ENCODE measurements around the gene APLF. TPM values are rescaled to one million over a fixed set of nuclear protein-coding genes. Genes with fewer than 3 reads are reported as not detected.
A peak's percentile ranks its signal among the peaks of the same experiment; 100 is the strongest.

APLF gene
- total RNA-seq, 1 donor from 2014 or later, result 11.6 TPM

DNA sequence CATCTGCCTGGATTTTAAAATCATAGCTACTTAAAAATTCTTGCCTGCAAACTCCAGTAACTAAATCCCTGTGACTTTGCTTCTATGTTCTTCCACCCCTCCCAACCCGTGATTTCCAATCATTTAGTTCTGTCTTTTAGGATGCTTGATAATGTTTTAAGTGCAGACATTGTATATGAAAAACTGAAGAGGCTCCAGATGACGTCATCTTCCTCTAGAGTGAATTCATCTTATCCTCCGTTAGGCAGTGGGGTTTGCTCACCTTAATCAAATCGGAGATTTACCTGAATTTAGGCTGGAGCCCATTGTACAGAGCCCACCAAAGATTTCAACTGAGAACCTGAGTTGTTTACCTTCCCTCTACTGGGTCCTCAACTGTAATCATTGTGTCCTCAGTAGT, 11.2 kb upstream of the APLF start:
- Mint-ChIP-seq H3K27ac (no peak overlapping the region), H3K36me3 (ENCODE audit: insufficient read depth) (no peaks in the 10 kb centered on the region), H3K27me3 (no peaks in the 10 kb centered on the region), H3K9me3 (ENCODE audit: low read depth) (no peaks in the 10 kb centered on the region), H3K4me3 (ENCODE audit: low read depth) (no peak overlapping the region), H3K4me1 (ENCODE audit: low read depth) (no peaks in the 10 kb centered on the region)
- TF ChIP-seq, protein P1, sequence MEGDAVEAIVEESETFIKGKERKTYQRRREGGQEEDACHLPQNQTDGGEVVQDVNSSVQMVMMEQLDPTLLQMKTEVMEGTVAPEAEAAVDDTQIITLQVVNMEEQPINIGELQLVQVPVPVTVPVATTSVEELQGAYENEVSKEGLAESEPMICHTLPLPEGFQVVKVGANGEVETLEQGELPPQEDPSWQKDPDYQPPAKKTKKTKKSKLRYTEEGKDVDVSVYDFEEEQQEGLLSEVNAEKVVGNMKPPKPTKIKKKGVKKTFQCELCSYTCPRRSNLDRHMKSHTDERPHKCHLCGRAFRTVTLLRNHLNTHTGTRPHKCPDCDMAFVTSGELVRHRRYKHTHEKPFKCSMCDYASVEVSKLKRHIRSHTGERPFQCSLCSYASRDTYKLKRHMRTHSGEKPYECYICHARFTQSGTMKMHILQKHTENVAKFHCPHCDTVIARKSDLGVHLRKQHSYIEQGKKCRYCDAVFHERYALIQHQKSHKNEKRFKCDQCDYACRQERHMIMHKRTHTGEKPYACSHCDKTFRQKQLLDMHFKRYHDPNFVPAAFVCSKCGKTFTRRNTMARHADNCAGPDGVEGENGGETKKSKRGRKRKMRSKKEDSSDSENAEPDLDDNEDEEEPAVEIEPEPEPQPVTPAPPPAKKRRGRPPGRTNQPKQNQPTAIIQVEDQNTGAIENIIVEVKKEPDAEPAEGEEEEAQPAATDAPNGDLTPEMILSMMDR (IDR thresholded peaks at IDR 0.05; ENCODE audit: unreplicated experiment), result no peak
- DNase-seq (ENCODE audit: low spot score, unreplicated experiment), result no peak

DNA sequence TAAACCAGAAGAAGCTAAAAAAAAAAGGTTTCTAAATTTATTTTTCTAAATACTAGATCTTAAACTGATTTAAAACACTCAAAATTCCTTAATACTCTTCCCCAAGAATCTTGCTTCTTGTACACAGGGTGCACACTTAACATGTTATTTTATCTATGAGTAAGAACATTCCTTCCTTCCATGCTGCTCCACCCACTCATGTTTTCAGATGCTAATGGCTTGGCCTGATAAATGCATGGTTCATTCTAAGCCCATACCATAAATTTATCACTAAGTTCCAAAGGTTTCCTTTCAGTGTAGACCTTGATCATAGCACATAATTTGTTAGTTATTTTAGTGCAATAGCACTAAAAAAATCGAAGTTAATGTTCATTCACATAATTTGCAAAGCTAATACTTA, 8.4 kb upstream of the APLF start:
- Mint-ChIP-seq H3K9me3 (ENCODE audit: low read depth) (no peaks in the 10 kb centered on the region), H3K27me3 (no peaks in the 10 kb centered on the region), H3K27ac (no peak overlapping the region), H3K36me3 (ENCODE audit: insufficient read depth) (no peaks in the 10 kb centered on the region), H3K4me3 (ENCODE audit: low read depth) (no peak overlapping the region), H3K4me1 (ENCODE audit: low read depth) (no peaks in the 10 kb centered on the region)
- DNase-seq (ENCODE audit: low spot score, unreplicated experiment), result no peak
- TF ChIP-seq, protein P1 (IDR thresholded peaks at IDR 0.05; ENCODE audit: unreplicated experiment), result no peak

DNA sequence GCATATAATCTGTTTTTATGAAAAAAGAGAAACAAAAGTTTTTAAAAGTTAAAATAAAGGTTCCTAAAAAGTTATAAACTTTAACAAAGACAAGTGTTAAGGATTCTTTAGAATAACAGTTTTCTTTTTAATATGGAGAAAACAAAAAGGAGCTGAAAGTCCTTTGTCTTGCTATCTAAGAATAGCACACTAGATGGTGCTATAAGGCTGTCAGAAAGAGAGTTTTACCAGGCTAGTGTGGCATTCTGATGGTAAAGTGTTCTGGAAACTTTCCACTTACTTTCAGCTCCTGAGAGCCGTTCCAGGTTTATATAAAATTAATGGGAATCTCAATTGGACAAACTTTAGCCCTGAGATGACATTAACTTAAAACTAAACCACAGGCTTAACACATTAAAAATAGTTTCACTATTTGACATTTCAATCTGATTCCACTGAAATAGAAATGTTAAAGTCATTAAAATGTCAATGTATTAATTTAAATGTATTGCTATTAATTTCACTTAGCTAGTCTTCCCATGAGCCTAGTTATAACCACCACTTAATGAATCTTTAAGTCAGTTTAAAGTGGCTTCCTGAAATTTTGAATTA, 4.0 kb upstream of the APLF start:
- Mint-ChIP-seq H3K9me3 (ENCODE audit: low read depth) (no peaks in the 10 kb centered on the region), H3K27me3 (no peaks in the 10 kb centered on the region), H3K36me3 (ENCODE audit: insufficient read depth) (no peaks in the 10 kb centered on the region), H3K27ac (no peak overlapping the region), H3K4me3 (ENCODE audit: low read depth) (no peak overlapping the region), H3K4me1 (ENCODE audit: low read depth) (peaks cover 7% of the 10 kb centered on the region)
- TF ChIP-seq, protein P1 (IDR thresholded peaks at IDR 0.05; ENCODE audit: unreplicated experiment), result peak; percentile 82
- no peak for DNase-seq (ENCODE audit: low spot score, unreplicated experiment)

DNA sequence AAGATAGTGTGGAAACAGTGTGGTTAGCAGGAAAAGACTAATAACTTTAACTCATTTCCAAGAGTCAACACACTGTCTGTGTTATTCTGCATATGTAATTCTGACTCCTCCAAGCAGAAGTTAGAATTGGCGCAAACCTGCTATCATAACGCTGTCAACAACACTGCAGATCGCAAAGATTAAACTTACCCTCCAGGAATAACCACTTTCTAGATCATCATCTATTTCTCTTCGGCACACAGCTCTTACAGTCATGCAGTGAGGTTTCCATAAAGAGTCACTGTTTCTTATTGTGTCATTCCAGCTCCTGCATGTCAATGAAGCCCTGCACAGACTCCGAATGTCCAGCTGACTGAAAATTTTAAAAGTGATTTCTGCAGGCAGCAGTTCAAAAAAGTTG, 2.7 kb upstream of the APLF start:
- H3K27me3 Mint-ChIP-seq, result no peaks in the 10 kb centered on the region
- H3K4me1 Mint-ChIP-seq (ENCODE audit: low read depth), result peaks cover 14% of the 10 kb centered on the region
- no peaks in the 10 kb centered on the region for H3K9me3 Mint-ChIP-seq (ENCODE audit: low read depth)
- H3K27ac Mint-ChIP-seq, result no peak overlapping the region
- no peak for DNase-seq (ENCODE audit: low spot score, unreplicated experiment)
- H3K4me3 Mint-ChIP-seq (ENCODE audit: low read depth), result no peak overlapping the region
- TF ChIP-seq, protein P1 (IDR thresholded peaks at IDR 0.05; ENCODE audit: unreplicated experiment), result no peak
- H3K36me3 Mint-ChIP-seq (ENCODE audit: insufficient read depth), result no peaks in the 10 kb centered on the region

DNA sequence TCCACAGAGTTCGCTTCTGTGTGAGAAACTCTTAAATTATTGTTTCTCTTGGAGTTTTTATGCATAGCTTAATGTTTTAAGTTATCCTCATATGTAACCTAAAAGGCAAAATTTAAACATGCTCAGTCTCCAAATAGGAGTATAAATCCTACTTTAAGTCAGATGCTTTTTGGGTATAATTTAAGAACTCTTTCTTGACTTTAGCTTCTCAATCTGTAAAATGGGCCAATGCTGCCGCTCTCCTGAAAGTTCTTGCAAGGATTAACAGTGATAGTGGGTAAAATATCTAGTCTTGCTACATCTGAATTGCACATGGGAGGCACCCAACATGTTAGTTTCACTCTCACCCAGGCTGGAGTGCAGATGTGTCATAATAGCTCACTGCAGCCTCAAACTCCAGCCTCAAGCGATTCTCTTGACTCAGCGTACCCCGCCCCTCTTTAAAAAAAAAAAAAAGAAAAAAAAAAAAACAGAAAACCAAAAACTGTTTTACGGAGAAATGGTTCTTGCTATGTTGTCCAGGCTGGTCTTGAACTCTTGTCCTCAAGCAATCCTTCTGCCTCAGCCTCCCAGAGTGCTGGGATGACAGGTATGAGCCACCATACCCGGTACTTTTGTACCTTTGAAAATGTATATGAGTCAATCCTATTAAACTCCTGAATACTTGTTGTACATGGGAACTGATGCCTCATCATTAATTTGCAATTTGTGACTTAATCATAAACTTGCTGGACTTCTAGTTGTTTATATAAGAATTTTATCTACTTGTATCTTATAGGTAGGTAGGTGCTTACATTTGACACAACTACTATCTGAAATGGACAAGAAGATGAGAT, 2.1 kb upstream of the APLF start:
- Mint-ChIP-seq H3K27me3 (no peaks in the 10 kb centered on the region), H3K36me3 (ENCODE audit: insufficient read depth) (no peaks in the 10 kb centered on the region), H3K4me3 (ENCODE audit: low read depth) (peak overlapping the region; percentile 97), H3K9me3 (ENCODE audit: low read depth) (no peaks in the 10 kb centered on the region), H3K4me1 (ENCODE audit: low read depth) (peaks cover 17% of the 10 kb centered on the region), H3K27ac (no peak overlapping the region)
- no peak for DNase-seq (ENCODE audit: low spot score, unreplicated experiment)
- TF ChIP-seq, protein P1 (IDR thresholded peaks at IDR 0.05; ENCODE audit: unreplicated experiment), result no peak
